ENCODE measurements around the gene F8A3.

Gene F8A3

DNA sequence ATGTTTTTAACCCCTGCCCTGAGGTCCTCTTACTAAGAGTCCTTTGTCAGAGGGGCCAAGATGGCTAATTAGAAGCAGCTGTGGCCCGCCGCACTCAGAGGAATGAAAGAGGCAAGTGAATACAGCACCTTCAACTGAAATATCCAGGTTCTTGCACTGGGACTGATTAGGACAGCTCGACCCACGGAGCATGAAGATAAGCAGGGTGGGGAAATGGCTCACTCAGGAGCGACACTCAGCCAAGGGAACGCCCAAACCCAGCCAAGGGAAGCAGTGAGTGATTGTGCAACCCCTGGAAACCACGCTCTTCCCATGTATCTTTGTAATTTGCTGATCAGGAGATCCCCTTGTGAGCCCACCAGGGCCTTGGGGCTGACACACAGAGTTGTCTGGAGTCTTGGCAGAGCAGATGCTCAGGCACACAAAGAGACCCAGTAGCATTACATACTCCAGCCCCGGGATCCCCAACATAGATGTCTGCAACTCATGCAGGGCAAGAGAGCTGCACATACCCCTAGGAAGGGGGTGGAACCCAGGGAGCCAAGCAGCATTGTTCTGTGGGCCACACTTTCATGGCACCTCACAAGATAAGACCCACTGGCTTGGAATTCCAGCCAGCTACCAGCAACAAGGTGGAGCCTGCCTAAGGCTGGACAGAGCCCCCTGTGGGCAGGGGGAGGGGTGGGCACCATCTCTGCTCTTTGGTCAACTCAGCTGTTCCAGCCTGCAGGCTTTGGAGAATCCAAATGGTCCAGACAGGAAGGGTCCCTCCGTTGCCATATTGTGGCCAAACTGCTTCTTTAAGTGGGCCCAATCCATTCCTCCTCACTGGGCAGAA is 23.3 kb downstream of the F8A3 start:
- no peak for DNase-seq (ENCODE audit: extremely low spot score)
- TF ChIP-seq SUZ12 (IDR thresholded peaks at IDR 0.05) (no peak), ZNF384 (IDR thresholded peaks at IDR 0.05) (no peak), FOXM1 (IDR thresholded peaks at IDR 0.05; ENCODE audit: borderline replicate concordance) (no peak), BHLHE40 (IDR thresholded peaks at IDR 0.05; ENCODE audit: borderline replicate concordance) (no peak), SP1 (IDR thresholded peaks at IDR 0.05) (no peak)
- ChIA-PET POLR2A (no interaction called here), CTCF (interaction anchor here (1.2 kb wide), 1 partner anchor 218 kb away, joined by 3 read pairs; no protein-coding TSS in a partner anchor)

GRCh38 chrX:155417769-155418168 is 40.7 kb downstream of the F8A3 start:
- CTCF ChIA-PET: no interaction called here
- POLR2A ChIA-PET: no interaction called here
- TF ChIP-seq SP1 (IDR thresholded peaks at IDR 0.05): no peak
- TF ChIP-seq LEF1 (IDR thresholded peaks at IDR 0.05; ENCODE audit: borderline replicate concordance): no peak
- TF ChIP-seq NFRKB (IDR thresholded peaks at IDR 0.05): no peak
- no peak for TF ChIP-seq ZNF384 (IDR thresholded peaks at IDR 0.05)
- no peak for TF ChIP-seq TARDBP (IDR thresholded peaks at IDR 0.05)
- no peak for TF ChIP-seq CTBP1 (IDR thresholded peaks at IDR 0.05; ENCODE audit: borderline replicate concordance)
- no peak for TF ChIP-seq BHLHE40 (IDR thresholded peaks at IDR 0.05; ENCODE audit: borderline replicate concordance)
- TF ChIP-seq ARNT (IDR thresholded peaks at IDR 0.05): no peak
- no peak for TF ChIP-seq FOXM1 (IDR thresholded peaks at IDR 0.05; ENCODE audit: borderline replicate concordance)
- TF ChIP-seq FOXK2 (IDR thresholded peaks at IDR 0.05): no peak
- TF ChIP-seq HDGF (IDR thresholded peaks at IDR 0.05; ENCODE audit: borderline replicate concordance): no peak
- TF ChIP-seq, protein P1, sequence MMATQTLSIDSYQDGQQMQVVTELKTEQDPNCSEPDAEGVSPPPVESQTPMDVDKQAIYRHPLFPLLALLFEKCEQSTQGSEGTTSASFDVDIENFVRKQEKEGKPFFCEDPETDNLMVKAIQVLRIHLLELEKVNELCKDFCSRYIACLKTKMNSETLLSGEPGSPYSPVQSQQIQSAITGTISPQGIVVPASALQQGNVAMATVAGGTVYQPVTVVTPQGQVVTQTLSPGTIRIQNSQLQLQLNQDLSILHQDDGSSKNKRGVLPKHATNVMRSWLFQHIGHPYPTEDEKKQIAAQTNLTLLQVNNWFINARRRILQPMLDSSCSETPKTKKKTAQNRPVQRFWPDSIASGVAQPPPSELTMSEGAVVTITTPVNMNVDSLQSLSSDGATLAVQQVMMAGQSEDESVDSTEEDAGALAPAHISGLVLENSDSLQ (IDR thresholded peaks at IDR 0.05): no peak
- no peak for TF ChIP-seq L3MBTL2 (conservative IDR thresholded peaks at IDR 0.05)
- TF ChIP-seq FOXA1 (IDR thresholded peaks at IDR 0.05): no peak
- no peak for TF ChIP-seq ELF4 (IDR thresholded peaks at IDR 0.05)
- TF ChIP-seq SUZ12 (IDR thresholded peaks at IDR 0.05): no peak
- no peak for DNase-seq (ENCODE audit: extremely low spot score)

All from HEK293T (cell line).